HEK293 (cell line): ENCODE data around the gene LFNG.

Experiments used
- CTCF ChIA-PET: fragments of 350-600 bp; formaldehyde crosslinking; extraction: SDS; loops from one replicate; lab custom pipeline; 2021; ENCODE audit warnings: antibody characterized with exemption; lab: Yijun Ruan, JAX
- POLR2A ChIA-PET: fragments of 300-600 bp; formaldehyde crosslinking; extraction: SDS; loops from one replicate; lab custom pipeline; 2020; ENCODE audit warnings: antibody characterized with exemption, inconsistent platforms; lab: Yijun Ruan, JAX
- H3K27ac ChIP-seq: fragments of 200-500 bp; sonication (Bioruptor generic); 2 replicates; pipeline ENCODE4 v1.5.1; 2014; ENCODE audit warnings: low read depth, low read length, control low read depth, inconsistent platforms; ENCODE audit errors: extremely low read depth
- H3K36me3 ChIP-seq, 2 experiments: fragments of 200-500 bp in 1 of 2; sonication (Bioruptor generic) in 1 of 2; 1 replicate in 1 of 2; 2 replicates in 1 of 2; pipeline ENCODE4 v1.5.1; 2014 to 2017; ENCODE audit warnings: inconsistent platforms in 2 of 2, low read length in 2 of 2; ENCODE audit not compliant: control insufficient read depth in 2 of 2, insufficient read depth in 1 of 2
- H3K4me1 ChIP-seq: fragments of 200-500 bp; sonication (Bioruptor generic); 2 replicates; pipeline ENCODE4 v1.5.1; 2014; ENCODE audit warnings: mild to moderate bottlenecking, low read length, inconsistent platforms; ENCODE audit not compliant: control insufficient read depth, insufficient read depth
- H3K4me3 ChIP-seq: 2 replicates; pipeline ENCODE4 v1.5.1; 2011; ENCODE audit warnings: low read depth, mild to moderate bottlenecking, control low read depth, low read length, moderate library complexity
- H3K9me3 ChIP-seq: fragments of 200-500 bp; sonication (Bioruptor generic); 2 replicates; pipeline ENCODE4 v1.5.1; 2014; ENCODE audit warnings: low read depth, low read length, inconsistent platforms; ENCODE audit not compliant: control insufficient read depth, insufficient read depth
- GFI1B ChIP-seq: fragments of 450-650 bp; formaldehyde crosslinking; IDR thresholded peaks from 2 replicates; pipeline ENCODE4 v1.5.1; 2016; ENCODE audit warnings: missing biosample characterization, missing genetic modification characterization
- GLI4 ChIP-seq: fragments of 450-650 bp; formaldehyde crosslinking; IDR thresholded peaks from 2 replicates; pipeline ENCODE4 v1.5.1; 2016; ENCODE audit warnings: missing biosample characterization, missing genetic modification characterization
- GLIS2 ChIP-seq: fragments of 450-650 bp; formaldehyde crosslinking; IDR thresholded peaks from 2 replicates; pipeline ENCODE4 v1.5.1; 2016; ENCODE audit warnings: missing biosample characterization, missing genetic modification characterization
- HOXA7 ChIP-seq: sonication (generic); formaldehyde crosslinking; IDR thresholded peaks from 2 replicates; pipeline ENCODE4 v1.8.1; 2022; ENCODE audit warnings: missing genetic modification reagents, borderline replicate concordance
- HOXD13 ChIP-seq: sonication (generic); formaldehyde crosslinking; IDR thresholded peaks from 2 replicates; pipeline ENCODE4 v1.8.0; 2022; ENCODE audit warnings: missing genetic modification reagents, borderline replicate concordance
- MZF1 ChIP-seq: fragments of 450-650 bp; formaldehyde crosslinking; IDR thresholded peaks from 2 replicates; pipeline ENCODE4 v1.5.1; 2017; ENCODE audit warnings: missing biosample characterization, missing genetic modification characterization, borderline replicate concordance
- REPIN1 ChIP-seq: fragments of 450-650 bp; formaldehyde crosslinking; IDR thresholded peaks from 2 replicates; pipeline ENCODE4 v1.5.1; 2017; ENCODE audit warnings: missing biosample characterization, missing genetic modification characterization, low read depth
- TRIM28 ChIP-seq: IDR thresholded peaks from 2 replicates; pipeline ENCODE4 v1.6.1; 2011; ENCODE audit warnings: low read length, control low read depth, borderline replicate concordance
- WT1 ChIP-seq: fragments of 450-650 bp; formaldehyde crosslinking; IDR thresholded peaks from 2 replicates; pipeline ENCODE4 v1.5.1; 2016; ENCODE audit warnings: missing biosample characterization, missing genetic modification characterization
- ZIC2 ChIP-seq: fragments of 450-650 bp; formaldehyde crosslinking; IDR thresholded peaks from 2 replicates; pipeline ENCODE4 v1.5.1; 2016; ENCODE audit warnings: missing biosample characterization, missing genetic modification characterization
- ZNF155 ChIP-seq: fragments of 450-650 bp; formaldehyde crosslinking; IDR thresholded peaks from 2 replicates; pipeline ENCODE4 v1.5.1; 2016; ENCODE audit warnings: missing biosample characterization, missing genetic modification characterization
- ZNF211 ChIP-seq: fragments of 450-650 bp; formaldehyde crosslinking; IDR thresholded peaks from 2 replicates; pipeline ENCODE4 v1.5.1; 2016; ENCODE audit warnings: low read depth, missing biosample characterization, missing genetic modification characterization
- ZNF311 ChIP-seq: fragments of 450-650 bp; formaldehyde crosslinking; IDR thresholded peaks from 2 replicates; pipeline ENCODE4 v1.5.1; 2017; ENCODE audit warnings: missing biosample characterization, missing genetic modification characterization, borderline replicate concordance
- ZNF555 ChIP-seq: fragments of 450-650 bp; formaldehyde crosslinking; conservative IDR thresholded peaks from 2 replicates; pipeline ENCODE4 v1.5.1; 2017; ENCODE audit warnings: missing biosample characterization, mild to moderate bottlenecking, missing genetic modification characterization, inconsistent platforms
- ZNF626 ChIP-seq: fragments of 450-650 bp; sonication (Bioruptor Pico); formaldehyde crosslinking; IDR thresholded peaks from 2 replicates; pipeline ENCODE4 v1.5.1; 2018; ENCODE audit warnings: missing biosample characterization, missing genetic modification characterization, inconsistent platforms
- ZNF654 ChIP-seq: fragments of 450-650 bp; formaldehyde crosslinking; IDR thresholded peaks from 2 replicates; pipeline ENCODE4 v1.5.1; 2016; ENCODE audit warnings: low read depth, missing biosample characterization, missing genetic modification characterization
- ZNF830 ChIP-seq: fragments of 450-650 bp; IDR thresholded peaks from 2 replicates; pipeline ENCODE4 v1.5.0; 2018; ENCODE audit warnings: missing biosample characterization, missing genetic modification characterization, low read depth, mild to moderate bottlenecking, moderate library complexity
- TF ChIP-seq, protein P1 (sequence below): fragments of 450-650 bp; formaldehyde crosslinking; IDR thresholded peaks from 2 replicates; pipeline ENCODE4 v1.5.1; 2017; ENCODE audit warnings: missing biosample characterization, missing genetic modification characterization
- TF ChIP-seq, protein P2 (sequence below): fragments of 450-650 bp; formaldehyde crosslinking; conservative IDR thresholded peaks from 2 replicates; pipeline ENCODE4 v1.5.1; 2016; ENCODE audit warnings: low read depth, missing biosample characterization, missing genetic modification characterization

Gene LFNG

DNA sequence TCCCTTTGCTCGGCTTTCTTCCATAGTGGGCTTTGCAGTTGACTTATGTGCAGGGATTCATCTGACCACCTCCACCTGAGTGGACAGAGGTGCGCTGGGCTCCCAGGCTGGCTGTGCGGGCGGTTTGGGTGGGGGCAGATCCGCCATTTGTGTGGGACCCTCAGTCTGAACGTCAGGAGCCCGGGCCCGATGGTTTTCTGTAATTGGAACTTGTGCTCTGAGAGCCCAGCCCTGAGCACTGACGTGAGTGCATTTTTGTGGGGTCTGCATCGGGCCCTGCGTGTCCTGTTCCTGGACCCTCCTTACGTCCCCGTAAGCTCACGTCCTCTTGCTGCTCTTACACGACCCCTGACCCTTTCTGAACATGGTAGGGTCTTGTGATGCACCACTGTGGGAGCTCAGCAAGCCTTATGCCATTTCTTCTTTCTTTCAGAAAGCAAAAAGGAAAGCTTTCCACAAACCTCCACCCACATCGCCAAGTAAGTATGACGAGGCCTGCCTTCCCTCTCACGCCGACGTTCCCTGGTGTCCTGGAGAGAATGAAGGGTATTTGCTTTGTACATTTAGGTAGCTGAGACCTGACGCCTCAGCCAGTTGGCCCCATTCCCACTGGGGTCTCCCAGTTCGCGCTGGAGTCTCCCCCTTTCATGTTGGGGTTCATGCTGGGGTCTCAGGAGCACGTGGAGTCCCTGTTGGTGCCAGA lies 49.1 kb downstream of the LFNG start:
- Histone ChIP-seq H3K27ac (no peak overlapping the region), H3K9me3 (no peaks in the 10 kb centered on the region), H3K4me3 (no peak overlapping the region), H3K4me1 (no peaks in the 10 kb centered on the region), H3K36me3 (peaks cover 0 to 25% of the 10 kb centered on the region in 2 experiments)
- POLR2A ChIA-PET: no interaction called here
- CTCF ChIA-PET: no interaction called here
- TF ChIP-seq ZNF211 (tag by site-specific recombination): no peak
- no peak for TF ChIP-seq ZNF830 (tag by site-specific recombination)
- no peak for TF ChIP-seq WT1 (tag by site-specific recombination)
- TF ChIP-seq ZNF311 (tag by site-specific recombination): no peak
- TF ChIP-seq, protein P1, sequence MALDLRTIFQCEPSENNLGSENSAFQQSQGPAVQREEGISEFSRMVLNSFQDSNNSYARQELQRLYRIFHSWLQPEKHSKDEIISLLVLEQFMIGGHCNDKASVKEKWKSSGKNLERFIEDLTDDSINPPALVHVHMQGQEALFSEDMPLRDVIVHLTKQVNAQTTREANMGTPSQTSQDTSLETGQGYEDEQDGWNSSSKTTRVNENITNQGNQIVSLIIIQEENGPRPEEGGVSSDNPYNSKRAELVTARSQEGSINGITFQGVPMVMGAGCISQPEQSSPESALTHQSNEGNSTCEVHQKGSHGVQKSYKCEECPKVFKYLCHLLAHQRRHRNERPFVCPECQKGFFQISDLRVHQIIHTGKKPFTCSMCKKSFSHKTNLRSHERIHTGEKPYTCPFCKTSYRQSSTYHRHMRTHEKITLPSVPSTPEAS (tag by site-specific recombination): no peak

DNA sequence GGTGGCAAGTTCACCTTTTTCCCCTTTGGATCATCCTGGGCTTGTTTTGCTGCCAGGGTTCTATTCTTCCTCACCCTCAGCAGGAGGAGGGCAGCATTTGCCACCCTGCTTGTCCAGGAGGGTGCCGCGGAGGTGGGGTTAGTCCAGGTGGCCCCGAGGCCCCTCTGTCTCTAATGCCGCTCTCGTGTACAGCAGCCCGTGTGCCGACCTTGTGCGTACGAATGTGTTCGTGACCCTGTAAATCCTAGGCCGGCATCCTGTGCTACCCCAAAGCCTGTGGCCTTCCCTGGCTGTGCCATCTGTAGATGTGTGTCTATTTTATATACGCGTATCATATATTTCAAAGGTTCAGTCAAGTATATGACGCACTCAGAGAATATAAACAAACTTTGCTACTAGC lies 49.8 kb downstream of the LFNG start:
- H3K27ac ChIP-seq: no peak overlapping the region
- no peaks in the 10 kb centered on the region for H3K4me1 ChIP-seq
- no peak for TF ChIP-seq ZIC2 (tag by site-specific recombination)
- TF ChIP-seq MZF1 (tag by site-specific recombination): no peak
- TF ChIP-seq, protein P2, sequence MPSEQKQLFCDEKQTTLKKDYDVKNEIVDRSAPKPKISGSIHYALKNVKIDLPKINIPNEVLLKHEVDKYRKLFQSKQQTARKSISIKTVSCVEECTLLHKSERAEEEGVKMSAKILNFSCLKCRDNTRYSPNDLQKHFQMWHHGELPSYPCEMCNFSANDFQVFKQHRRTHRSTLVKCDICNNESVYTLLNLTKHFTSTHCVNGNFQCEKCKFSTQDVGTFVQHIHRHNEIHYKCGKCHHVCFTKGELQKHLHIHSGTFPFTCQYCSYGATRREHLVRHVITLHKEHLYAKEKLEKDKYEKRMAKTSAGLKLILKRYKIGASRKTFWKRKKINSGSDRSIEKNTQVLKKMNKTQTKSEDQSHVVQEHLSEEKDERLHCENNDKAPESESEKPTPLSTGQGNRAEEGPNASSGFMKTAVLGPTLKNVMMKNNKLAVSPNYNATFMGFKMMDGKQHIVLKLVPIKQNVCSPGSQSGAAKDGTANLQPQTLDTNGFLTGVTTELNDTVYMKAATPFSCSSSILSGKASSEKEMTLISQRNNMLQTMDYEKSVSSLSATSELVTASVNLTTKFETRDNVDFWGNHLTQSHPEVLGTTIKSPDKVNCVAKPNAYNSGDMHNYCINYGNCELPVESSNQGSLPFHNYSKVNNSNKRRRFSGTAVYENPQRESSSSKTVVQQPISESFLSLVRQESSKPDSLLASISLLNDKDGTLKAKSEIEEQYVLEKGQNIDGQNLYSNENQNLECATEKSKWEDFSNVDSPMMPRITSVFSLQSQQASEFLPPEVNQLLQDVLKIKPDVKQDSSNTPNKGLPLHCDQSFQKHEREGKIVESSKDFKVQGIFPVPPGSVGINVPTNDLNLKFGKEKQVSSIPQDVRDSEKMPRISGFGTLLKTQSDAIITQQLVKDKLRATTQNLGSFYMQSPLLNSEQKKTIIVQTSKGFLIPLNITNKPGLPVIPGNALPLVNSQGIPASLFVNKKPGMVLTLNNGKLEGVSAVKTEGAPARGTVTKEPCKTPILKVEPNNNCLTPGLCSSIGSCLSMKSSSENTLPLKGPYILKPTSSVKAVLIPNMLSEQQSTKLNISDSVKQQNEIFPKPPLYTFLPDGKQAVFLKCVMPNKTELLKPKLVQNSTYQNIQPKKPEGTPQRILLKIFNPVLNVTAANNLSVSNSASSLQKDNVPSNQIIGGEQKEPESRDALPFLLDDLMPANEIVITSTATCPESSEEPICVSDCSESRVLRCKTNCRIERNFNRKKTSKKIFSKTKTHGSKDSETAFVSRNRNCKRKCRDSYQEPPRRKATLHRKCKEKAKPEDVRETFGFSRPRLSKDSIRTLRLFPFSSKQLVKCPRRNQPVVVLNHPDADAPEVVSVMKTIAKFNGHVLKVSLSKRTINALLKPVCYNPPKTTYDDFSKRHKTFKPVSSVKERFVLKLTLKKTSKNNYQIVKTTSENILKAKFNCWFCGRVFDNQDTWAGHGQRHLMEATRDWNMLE (tag by site-specific recombination): no peak
- no peak for TF ChIP-seq GLIS2 (tag by site-specific recombination)
- TF ChIP-seq ZNF654 (tag by site-specific recombination): no peak
- no peak for TF ChIP-seq ZNF155
- TF ChIP-seq GFI1B (tag by site-specific recombination): no peak
- no peak for TF ChIP-seq TRIM28
- TF ChIP-seq ZNF626: no peak
- TF ChIP-seq GLI4 (tag by site-specific recombination): no peak
- TF ChIP-seq ZNF555 (tag by site-specific recombination): no peak
- no peak for TF ChIP-seq HOXA7 (CRISPR knock-in tag)
- TF ChIP-seq HOXD13 (CRISPR knock-in tag): no peak
- TF ChIP-seq REPIN1 (tag by site-specific recombination): no peak
- no peaks in the 10 kb centered on the region for H3K9me3 ChIP-seq
- ChIA-PET CTCF (no interaction called here), POLR2A (no interaction called here)
- peaks cover 0 to 32% of the 10 kb centered on the region in 2 experiments; a peak in 2 of 3 replicates for H3K36me3 ChIP-seq
- no peak overlapping the region for H3K4me3 ChIP-seq
